ENCODE data around the gene DOCK9.

GRCh38 chr13:98781470-98781869 lies 196.4 kb downstream of the DOCK9 start:
- no peak for TF ChIP-seq CTCF (IDR thresholded peaks at IDR 0.05; ENCODE audit: low read length)
- TF ChIP-seq EZH2phosphoT487 (IDR thresholded peaks at IDR 0.05; ENCODE audit: low read length): no peak
